AG10803 (cell line): ENCODE data around the gene FAM131C.
"Not testable (repeated sequence)": the region's sequence is repeated elsewhere in the genome, so short reads cannot be mapped to it uniquely, and the experiment has no call there.

Experiments
- DNase-seq: peaks from one replicate; pipeline ENCODE4 v3.0.0; 2010; ENCODE audit warnings: low read depth
- H3K4me3 ChIP-seq: 2 replicates; pipeline ENCODE4 v1.5.1; 2011; ENCODE audit warnings: mild to moderate bottlenecking, low read length, control low read depth
- TF ChIP-seq, protein P1 (sequence below): conservative IDR thresholded peaks from 2 replicates; pipeline ENCODE4 v1.5.1; 2011; ENCODE audit warnings: mild to moderate bottlenecking, low read length, control low read depth, inconsistent platforms

FAM131C gene

DNA sequence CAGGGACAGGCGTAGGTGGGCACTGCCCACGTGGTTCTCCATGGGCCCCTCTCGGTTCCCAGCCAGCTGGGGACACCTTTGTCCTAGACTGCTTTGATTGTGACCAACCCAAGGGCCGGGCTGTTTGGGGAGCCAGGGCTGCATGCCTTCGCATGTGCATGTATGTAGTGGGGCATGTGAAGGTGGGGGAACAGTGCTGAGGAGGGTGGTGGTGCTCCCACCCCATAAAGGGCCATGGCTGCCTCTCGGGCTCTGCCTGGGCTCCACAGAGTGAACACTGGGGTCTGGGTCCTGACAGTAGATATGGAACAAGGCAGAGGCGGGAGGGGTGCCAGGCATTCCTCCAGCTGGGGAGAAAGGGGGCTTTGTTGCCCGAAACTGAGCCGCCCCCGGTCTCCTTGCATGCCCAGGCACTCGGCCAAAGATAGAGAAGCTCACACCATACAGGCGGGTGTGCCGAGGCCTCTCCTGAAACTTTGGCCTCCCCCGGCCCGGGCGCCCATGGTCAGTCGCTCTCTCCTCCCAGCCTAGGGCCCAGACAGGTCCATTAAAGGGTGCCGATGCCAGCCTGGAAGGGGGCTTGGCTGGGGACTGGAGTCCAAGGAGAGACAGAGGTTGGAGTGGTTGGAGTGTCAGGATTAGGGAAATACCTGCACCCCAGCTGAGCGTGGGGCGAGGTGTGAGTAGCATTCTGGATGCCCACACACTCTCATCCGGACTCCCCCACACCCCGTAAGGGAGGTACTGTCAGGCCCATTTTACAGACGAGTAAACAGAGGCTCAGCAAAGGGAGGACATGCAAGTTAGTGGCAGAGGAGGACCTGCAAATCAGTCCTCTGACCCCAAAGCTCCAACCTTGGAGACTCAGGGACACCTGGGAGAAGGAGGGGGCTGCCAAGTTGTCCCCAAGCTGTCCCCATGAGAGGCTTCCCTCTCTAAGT lies 41.3 kb upstream of the FAM131C start:
- TF ChIP-seq, protein P1, sequence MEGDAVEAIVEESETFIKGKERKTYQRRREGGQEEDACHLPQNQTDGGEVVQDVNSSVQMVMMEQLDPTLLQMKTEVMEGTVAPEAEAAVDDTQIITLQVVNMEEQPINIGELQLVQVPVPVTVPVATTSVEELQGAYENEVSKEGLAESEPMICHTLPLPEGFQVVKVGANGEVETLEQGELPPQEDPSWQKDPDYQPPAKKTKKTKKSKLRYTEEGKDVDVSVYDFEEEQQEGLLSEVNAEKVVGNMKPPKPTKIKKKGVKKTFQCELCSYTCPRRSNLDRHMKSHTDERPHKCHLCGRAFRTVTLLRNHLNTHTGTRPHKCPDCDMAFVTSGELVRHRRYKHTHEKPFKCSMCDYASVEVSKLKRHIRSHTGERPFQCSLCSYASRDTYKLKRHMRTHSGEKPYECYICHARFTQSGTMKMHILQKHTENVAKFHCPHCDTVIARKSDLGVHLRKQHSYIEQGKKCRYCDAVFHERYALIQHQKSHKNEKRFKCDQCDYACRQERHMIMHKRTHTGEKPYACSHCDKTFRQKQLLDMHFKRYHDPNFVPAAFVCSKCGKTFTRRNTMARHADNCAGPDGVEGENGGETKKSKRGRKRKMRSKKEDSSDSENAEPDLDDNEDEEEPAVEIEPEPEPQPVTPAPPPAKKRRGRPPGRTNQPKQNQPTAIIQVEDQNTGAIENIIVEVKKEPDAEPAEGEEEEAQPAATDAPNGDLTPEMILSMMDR = no peak
- no peak for DNase-seq
- H3K4me3 ChIP-seq = no peak overlapping the region

DNA sequence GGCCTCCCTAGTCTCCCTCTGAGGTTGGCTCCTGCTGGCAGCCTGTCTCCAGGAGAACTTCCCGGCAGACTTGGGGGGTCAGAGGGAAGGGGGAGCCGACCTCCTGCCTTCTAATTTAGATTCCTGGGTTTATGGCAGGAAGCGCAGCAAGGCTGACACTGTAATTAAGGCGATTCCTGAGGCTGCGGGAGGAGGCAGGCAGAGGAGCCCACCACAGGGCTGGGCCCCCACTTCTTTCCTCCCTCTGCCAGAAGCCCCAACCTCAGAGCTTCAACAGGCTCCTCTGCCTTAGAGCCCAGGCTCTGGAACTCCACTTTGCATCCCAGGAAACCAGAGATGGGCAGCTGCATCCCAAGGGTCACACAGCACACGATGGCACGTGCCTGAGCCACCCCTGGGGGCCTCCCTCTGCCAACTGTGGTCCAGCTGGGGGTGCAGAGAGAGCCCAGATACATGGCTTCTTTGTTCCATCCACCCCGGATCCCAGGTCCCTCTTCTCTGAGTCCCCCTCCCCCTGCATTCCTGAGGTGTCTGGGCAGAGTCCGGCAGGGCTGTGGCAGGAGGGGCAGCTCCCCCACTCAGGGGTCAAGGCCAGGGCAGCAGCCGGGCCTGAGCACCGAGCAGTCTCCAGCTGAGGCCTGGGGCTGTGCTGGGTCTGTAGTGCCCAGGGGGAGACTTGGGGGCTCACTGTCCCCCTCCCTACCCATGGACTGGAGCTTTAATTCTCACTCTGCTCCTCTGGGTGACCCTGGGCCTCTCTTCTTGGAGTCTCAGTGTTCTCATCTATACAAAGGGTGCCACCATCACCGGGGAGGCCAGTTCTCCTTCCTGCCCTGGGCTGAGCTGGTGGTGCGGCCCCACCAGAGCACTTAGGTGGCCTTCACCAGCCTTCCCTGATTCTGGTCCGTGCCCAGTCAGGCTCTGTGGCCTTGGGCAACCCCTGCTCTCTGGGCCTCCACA lies 39.4 kb upstream of the FAM131C start:
- TF ChIP-seq, protein P1 = no peak
- DNase-seq = peak; percentile 56

DNA sequence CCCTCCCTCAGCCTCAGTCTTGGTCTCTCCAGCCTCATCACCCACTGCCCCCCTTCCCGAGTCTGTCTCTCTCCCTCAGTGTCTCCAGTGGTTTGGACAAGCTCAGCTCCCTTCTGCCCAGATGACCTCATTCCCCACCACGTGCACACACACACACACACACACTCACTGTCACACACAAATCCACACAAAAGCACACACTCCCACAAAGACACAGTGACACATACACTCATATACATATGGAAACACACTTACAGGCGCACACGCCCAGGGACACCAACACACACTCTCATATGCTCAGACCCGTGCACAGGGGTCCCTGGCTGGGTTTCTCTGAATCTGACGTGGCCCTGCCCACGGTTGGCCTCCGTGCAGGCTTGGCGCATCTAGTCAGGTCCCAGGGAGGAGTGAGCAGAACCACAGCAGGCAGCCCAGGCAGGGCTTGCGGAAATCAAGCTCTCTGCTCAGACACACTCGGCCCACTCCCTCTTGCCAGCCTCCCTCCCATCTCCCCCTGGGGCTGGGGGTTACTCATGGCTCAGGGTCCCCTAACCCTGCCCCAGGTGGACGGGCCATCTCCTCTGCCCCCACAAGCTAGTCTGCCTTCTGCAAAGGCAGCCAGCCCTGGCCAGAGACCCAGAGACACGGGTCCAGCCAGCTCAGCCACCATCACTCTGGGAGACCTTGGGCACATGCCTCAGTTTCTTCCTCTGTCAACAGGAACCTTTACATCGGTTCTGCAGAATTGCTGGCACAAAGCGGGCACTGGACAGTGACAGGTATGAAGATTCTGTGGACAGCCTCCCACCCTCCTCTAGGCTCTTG lies 38.5 kb upstream of the FAM131C start:
- TF ChIP-seq, protein P1 = no peak
- H3K4me3 ChIP-seq = no peak overlapping the region
- peak; percentile 89 for DNase-seq

More for the DNA sequence above, 39.4 kb upstream of the FAM131C start:
- H3K4me3 ChIP-seq = no peak overlapping the region

GRCh38 chr1:16110884-16111283 lies 37.4 kb upstream of the FAM131C start:
- DNase-seq = no peak
- no peak overlapping the region for H3K4me3 ChIP-seq
- TF ChIP-seq, protein P1 = no peak

DNA sequence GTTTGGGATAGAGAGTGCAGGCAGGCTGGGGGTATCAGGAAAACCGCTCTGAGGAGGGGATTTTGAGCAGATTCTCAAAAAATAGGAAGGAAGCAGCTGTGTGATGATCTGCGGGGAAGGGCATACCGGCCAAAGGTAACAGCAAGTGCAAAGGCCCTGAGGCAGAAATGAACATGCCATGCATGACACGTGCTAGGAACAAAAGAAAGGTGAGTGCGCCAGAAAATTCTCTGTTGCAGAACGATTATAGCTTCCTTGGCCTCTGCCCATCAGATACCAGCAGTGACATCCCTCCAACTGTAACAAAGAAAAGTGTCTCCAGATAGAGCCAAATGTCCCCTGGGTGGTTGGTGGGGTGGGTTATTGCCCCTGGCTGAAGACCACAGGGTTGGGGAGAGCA lies 37.0 kb upstream of the FAM131C start:
- TF ChIP-seq, protein P1 = no peak
- no peak overlapping the region for H3K4me3 ChIP-seq
- no peak for DNase-seq

- no peak overlapping the region for H3K4me3 ChIP-seq
- no peak for DNase-seq
- TF ChIP-seq, protein P1 = no peak
These were observed 36.1 kb upstream of the FAM131C start for GRCh38 chr1:16109571-16109970.

DNA sequence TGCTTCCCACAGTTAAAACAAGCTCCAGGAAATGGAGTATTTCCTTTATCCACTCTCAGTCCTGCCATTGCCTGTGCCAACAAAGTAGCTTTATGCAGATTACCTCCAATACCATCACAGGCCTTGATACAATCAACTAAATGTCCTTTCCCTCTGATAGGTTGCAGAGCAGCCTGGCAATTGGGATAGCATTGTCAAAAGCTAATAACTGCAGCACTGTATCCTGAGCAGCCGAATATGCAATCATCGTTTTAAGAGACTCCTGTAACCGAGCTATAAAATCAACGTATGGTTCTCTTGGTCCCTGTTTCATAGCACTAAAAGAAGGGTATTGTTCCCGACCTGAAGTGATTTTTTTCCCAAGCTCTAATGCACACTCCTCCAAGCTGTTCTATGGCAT lies 33.6 kb upstream of the FAM131C start:
- H3K4me3 ChIP-seq, DNase-seq: not testable (repeated sequence)
